Activated CD4-positive, CD25-positive, alpha-beta regulatory T cell (primary cell): ENCODE results near the gene AGR3.

Source experiments
- DNase-seq, 4 experiments: peaks; one replicate each; lab custom pipeline; 2025; lab: John Stamatoyannopoulos, UW

AGR3 gene

GRCh38 chr7:16826060-16826459 is 55.7 kb downstream of the AGR3 start:
- DNase-seq: no peak

GRCh38 chr7:16822029-16822428 is 59.8 kb downstream of the AGR3 start:
- DNase-seq: no peak

- DNase-seq: no peak
Observed at GRCh38 chr7:16818732-16819131, 63.1 kb downstream of the AGR3 start.

- DNase-seq: no peak
Observed at GRCh38 chr7:16817536-16817935, 64.2 kb downstream of the AGR3 start.

GRCh38 chr7:16816824-16817223 is 65.0 kb downstream of the AGR3 start:
- no peak for DNase-seq

GRCh38 chr7:16815001-16815400 is 66.8 kb downstream of the AGR3 start:
- DNase-seq: no peak

- DNase-seq: no peak
Observed at GRCh38 chr7:16813232-16813616, 68.6 kb downstream of the AGR3 start.

- DNase-seq: no peak
Observed at GRCh38 chr7:16812542-16813231, 69.1 kb downstream of the AGR3 start.

- DNase-seq: no peak
Observed at GRCh38 chr7:16811551-16811950, 70.2 kb downstream of the AGR3 start.

GRCh38 chr7:16810573-16810972 is 71.2 kb downstream of the AGR3 start:
- DNase-seq: no peak

- DNase-seq: no peak
Observed at GRCh38 chr7:16810112-16810511, 71.7 kb downstream of the AGR3 start.
